ENCODE results near the gene RPL26. TPM values are rescaled to one million over a fixed set of nuclear protein-coding genes. Genes with fewer than 3 reads are reported as not detected.
"Not testable (repeated sequence)": the region's sequence is repeated elsewhere in the genome, so short reads cannot be mapped to it uniquely, and the experiment has no call there.

Gene RPL26
- total RNA-seq, 2 experiments from 2014 or later: 2,050 to 2,305 TPM

GRCh38 chr17:8410883-8411238, 27.9 kb upstream of the RPL26 start:
- CTCF ChIA-PET: interaction anchor here (0.7 to 2.4 kb wide), 5 partner anchors 9 to 335 kb away, joined by 3 to 10 read pairs (median 6); partner anchors contain the start of gene RNF222
- Mint-ChIP-seq H3K27me3 (peaks cover 25% of the 10 kb centered on the region), H3K4me1 (peaks cover 21% of the 10 kb centered on the region), H3K4me3 (no peak overlapping the region), H3K9me3 (no peaks in the 10 kb centered on the region), H3K36me3 (ENCODE audit: low read depth) (no peaks in the 10 kb centered on the region), H3K27ac (no peak overlapping the region)
- POLR2A ChIA-PET: no interaction called here
- no peak for DNase-seq

GRCh38 chr17:8409966-8410882, 27.2 kb upstream of the RPL26 start:
- H3K4me1 Mint-ChIP-seq: peaks cover 21% of the 10 kb centered on the region
- CTCF ChIA-PET: interaction anchor here (0.6 to 2.4 kb wide), 8 partner anchors 10 to 862 kb away, joined by 3 to 10 read pairs (median 5); partner anchors contain the start of gene RNF222
- DNase-seq: peak; percentile 83
- no peaks in the 10 kb centered on the region for H3K9me3 Mint-ChIP-seq
- POLR2A ChIA-PET: no interaction called here
- no peak overlapping the region for H3K4me3 Mint-ChIP-seq
- H3K27ac Mint-ChIP-seq: no peak overlapping the region
- H3K36me3 Mint-ChIP-seq (ENCODE audit: low read depth): no peaks in the 10 kb centered on the region
- peaks cover 23% of the 10 kb centered on the region for H3K27me3 Mint-ChIP-seq

GRCh38 chr17:8408371-8408770, 25.4 kb upstream of the RPL26 start:
- Mint-ChIP-seq H3K27ac (no peak overlapping the region), H3K9me3 (no peaks in the 10 kb centered on the region), H3K4me3 (no peak overlapping the region), H3K27me3 (peaks cover 16% of the 10 kb centered on the region), H3K4me1 (peaks cover 18% of the 10 kb centered on the region), H3K36me3 (ENCODE audit: low read depth) (no peaks in the 10 kb centered on the region)
- DNase-seq: no peak
- POLR2A ChIA-PET: no interaction called here
- CTCF ChIA-PET: interaction anchor here (0.6 to 1.4 kb wide), 3 partner anchors 12 to 493 kb away, joined by 3 to 4 read pairs (median 3); no protein-coding TSS in a partner anchor

GRCh38 chr17:8406174-8406573, 23.2 kb upstream of the RPL26 start:
- H3K27me3 Mint-ChIP-seq: peaks cover 5% of the 10 kb centered on the region
- H3K9me3 Mint-ChIP-seq: no peaks in the 10 kb centered on the region
- DNase-seq: no peak
- no peak overlapping the region for H3K4me3 Mint-ChIP-seq
- H3K27ac Mint-ChIP-seq: no peak overlapping the region
- CTCF ChIA-PET: no interaction called here
- no peaks in the 10 kb centered on the region for H3K36me3 Mint-ChIP-seq (ENCODE audit: low read depth)
- H3K4me1 Mint-ChIP-seq: peaks cover 13% of the 10 kb centered on the region
- POLR2A ChIA-PET: no interaction called here

- ChIA-PET POLR2A (no interaction called here), CTCF (interaction anchor here (0.6 to 2.4 kb wide), 3 partner anchors 12 to 32 kb away, joined by 3 to 7 read pairs (median 3); no protein-coding TSS in a partner anchor)
- H3K36me3 Mint-ChIP-seq (ENCODE audit: low read depth): no peaks in the 10 kb centered on the region
- H3K27me3 Mint-ChIP-seq: peaks cover 6% of the 10 kb centered on the region
- peaks cover 13% of the 10 kb centered on the region for H3K4me1 Mint-ChIP-seq
- H3K4me3 Mint-ChIP-seq: no peak overlapping the region
- H3K27ac Mint-ChIP-seq: no peak overlapping the region
- no peak for DNase-seq
- H3K9me3 Mint-ChIP-seq: no peaks in the 10 kb centered on the region
These were observed 22.6 kb upstream of the RPL26 start for GRCh38 chr17:8405499-8406016.

GRCh38 chr17:8402921-8403536, 20.0 kb upstream of the RPL26 start:
- no peak for DNase-seq
- POLR2A ChIA-PET: no interaction called here
- no peaks in the 10 kb centered on the region for H3K36me3 Mint-ChIP-seq (ENCODE audit: low read depth)
- no peak overlapping the region for H3K4me3 Mint-ChIP-seq
- no peaks in the 10 kb centered on the region for H3K9me3 Mint-ChIP-seq
- H3K4me1 Mint-ChIP-seq: peaks cover under 1% of the 10 kb centered on the region
- no peak overlapping the region for H3K27ac Mint-ChIP-seq
- CTCF ChIA-PET: no interaction called here
- peaks cover 7% of the 10 kb centered on the region for H3K27me3 Mint-ChIP-seq

- no peak for DNase-seq
- no peaks in the 10 kb centered on the region for H3K9me3 Mint-ChIP-seq
- no peaks in the 10 kb centered on the region for H3K36me3 Mint-ChIP-seq (ENCODE audit: low read depth)
- ChIA-PET POLR2A (no interaction called here), CTCF (no interaction called here)
- H3K4me3 Mint-ChIP-seq: no peak overlapping the region
- H3K4me1 Mint-ChIP-seq: no peaks in the 10 kb centered on the region
- peaks cover 17% of the 10 kb centered on the region for H3K27me3 Mint-ChIP-seq
- H3K27ac Mint-ChIP-seq: no peak overlapping the region
These were observed 18.1 kb upstream of the RPL26 start for GRCh38 chr17:8401107-8401506.

GRCh38 chr17:8398980-8399379, 16.0 kb upstream of the RPL26 start:
- no peaks in the 10 kb centered on the region for H3K9me3 Mint-ChIP-seq
- H3K4me1 Mint-ChIP-seq: peaks cover 2% of the 10 kb centered on the region
- POLR2A ChIA-PET: no interaction called here
- CTCF ChIA-PET: interaction anchor here (1.4 kb wide), 1 partner anchor 11 kb away, joined by 4 read pairs; no protein-coding TSS in a partner anchor
- no peak overlapping the region for H3K27ac Mint-ChIP-seq
- H3K4me3 Mint-ChIP-seq: no peak overlapping the region
- H3K36me3 Mint-ChIP-seq (ENCODE audit: low read depth): no peaks in the 10 kb centered on the region
- DNase-seq: no peak
- peaks cover 26% of the 10 kb centered on the region for H3K27me3 Mint-ChIP-seq

GRCh38 chr17:8397636-8398035, 14.6 kb upstream of the RPL26 start, which contains the start of gene RNF222:
Gene RNF222 (minus strand): TSS chr17:8397827. CDS start chr17:8393461, 4,366 bp downstream.
- no peak for DNase-seq
- Mint-ChIP-seq H3K4me3 (no peak within 1 kb of the TSS), H3K36me3 (ENCODE audit: low read depth) (peaks cover 4% of the 10 kb centered on the region), H3K9me3 (no peaks in the 10 kb centered on the region), H3K27ac (no peak within 1 kb of the TSS), H3K4me1 (peaks cover 12% of the 10 kb centered on the region), H3K27me3 (peaks cover 26% of the 10 kb centered on the region)
- ChIA-PET POLR2A (no interaction called here), CTCF (interaction anchor here (0.6 to 3.8 kb wide), 3 partner anchors 13 to 60 kb away, joined by 3 to 17 read pairs (median 3); no protein-coding TSS in a partner anchor)

GRCh38 chr17:8394497-8394896, 11.5 kb upstream of the RPL26 start:
- not testable (repeated sequence) for DNase-seq; H3K36me3 Mint-ChIP-seq (ENCODE audit: low read depth)
- CTCF ChIA-PET: interaction anchor here (0.7 to 3.8 kb wide), 4 partner anchors 11 to 36 kb away, joined by 3 to 17 read pairs (median 5); partner anchors contain the start of gene KRABD2

GRCh38 chr17:8393470-8394231, 10.7 kb upstream of the RPL26 start:
- DNase-seq: peak; percentile 57
- POLR2A ChIA-PET: no interaction called here
- peaks cover 12% of the 10 kb centered on the region for H3K4me1 Mint-ChIP-seq
- H3K4me3 Mint-ChIP-seq: no peak overlapping the region
- peaks cover 4% of the 10 kb centered on the region for H3K36me3 Mint-ChIP-seq (ENCODE audit: low read depth)
- H3K9me3 Mint-ChIP-seq: no peaks in the 10 kb centered on the region
- peak overlapping the region; percentile 94 for H3K27ac Mint-ChIP-seq
- peaks cover 18% of the 10 kb centered on the region for H3K27me3 Mint-ChIP-seq
- CTCF ChIA-PET: interaction anchor here (0.6 to 3.8 kb wide), 4 partner anchors 10 to 12 kb away, joined by 3 to 17 read pairs (median 10); no protein-coding TSS in a partner anchor

More at GRCh38 chr17:8394497-8394896, 11.5 kb upstream of the RPL26 start:
- H3K9me3 Mint-ChIP-seq, H3K27ac Mint-ChIP-seq, POLR2A ChIA-PET, H3K4me3 Mint-ChIP-seq: not testable (repeated sequence)
- Mint-ChIP-seq H3K4me1 (peaks cover 12% of the 10 kb centered on the region), H3K27me3 (peaks cover 18% of the 10 kb centered on the region)

Measured in activated CD4-positive, alpha-beta T cell treated with anti-CD3 and anti-CD28 coated beads, Interleukin-2, amount 10 ng/mL, durations not matched to agents 7 days and 5 days (primary cell).